IMR-90 (cell line): Measurements from ENCODE around the gene PHACTR3. TPM values are rescaled to one million over a fixed set of nuclear protein-coding genes. Genes with fewer than 3 reads are reported as not detected.
"Not testable (repeated sequence)": the region's sequence is repeated elsewhere in the genome, so short reads cannot be mapped to it uniquely, and the experiment has no call there.

Source experiments
- ATAC-seq: fragments of 200-7000 bp; cut with Tn5 transposase; 2 replicates; pipeline ENCODE4 v1.9.1; 2020; ENCODE audit warnings: low read depth, mild to moderate bottlenecking, moderate library complexity
- BruUV-seq: library from RNA; stranded (reverse); fragments of 400-500 nt; replicated peaks from 2 replicates; lab custom pipeline; 2021; lab: Mats Ljungman, UMichigan
- CTCF ChIA-PET: fragments of 300-600 bp; formaldehyde crosslinking; extraction: SDS; loops from one replicate; lab custom pipeline; 2021; ENCODE audit warnings: antibody characterized with exemption; lab: Yijun Ruan, JAX
- POLR2A ChIA-PET: fragments of 300-600 bp; sonication (Branson Sonifier 250); formaldehyde crosslinking; loops from one replicate; lab custom pipeline; 2022; ENCODE audit warnings: antibody characterized with exemption; ENCODE audit not compliant: unreplicated experiment; lab: Charles Lee
- DNase-seq: peaks from one replicate; pipeline ENCODE4 v3.0.0; 2013
- H2AFZ ChIP-seq: replicated peaks from 2 replicates; pipeline ENCODE3; 2013; ENCODE audit warnings: low read length, mild to moderate bottlenecking; ENCODE audit not compliant: poor library complexity
- H2AK5ac ChIP-seq: 2 replicates; pipeline ENCODE4 v1.6.1; 2013; ENCODE audit warnings: low read depth, low read length, inconsistent platforms
- H2AK9ac ChIP-seq: replicated peaks from 2 replicates; pipeline ENCODE3; 2013; ENCODE audit warnings: mild to moderate bottlenecking, low read depth, low read length, moderate library complexity; ENCODE audit not compliant: poor library complexity
- H2BK120ac ChIP-seq: 2 replicates; pipeline ENCODE4 v1.6.1; 2013; ENCODE audit warnings: low read depth, low read length, inconsistent platforms
- H2BK15ac ChIP-seq: 3 replicates; pipeline ENCODE4 v1.6.1; 2013; ENCODE audit warnings: low read depth, low read length, inconsistent platforms
- H2BK20ac ChIP-seq: 2 replicates; pipeline ENCODE4 v1.6.1; 2013; ENCODE audit warnings: low read depth, mild to moderate bottlenecking, inconsistent platforms, low read length, moderate library complexity
- H2BK5ac ChIP-seq: 2 replicates; pipeline ENCODE4 v1.6.1; 2013; ENCODE audit warnings: mild to moderate bottlenecking, low read depth, low read length, inconsistent platforms; ENCODE audit not compliant: poor library complexity, severe bottlenecking
- H3K14ac ChIP-seq: replicated peaks from 2 replicates; pipeline ENCODE4 v1.6.1; 2013; ENCODE audit warnings: low read depth, low read length, inconsistent platforms
- H3K18ac ChIP-seq: 2 replicates; pipeline ENCODE4 v1.6.1; 2013; ENCODE audit warnings: low read depth, low read length, control low read depth
- H3K23ac ChIP-seq: 2 replicates; pipeline ENCODE4 v1.6.1; 2013; ENCODE audit warnings: low read depth, low read length, inconsistent platforms
- H3K27ac ChIP-seq: 2 replicates; pipeline ENCODE4 v1.5.1; 2013; ENCODE audit warnings: mild to moderate bottlenecking, control low read depth, low read length; ENCODE audit not compliant: insufficient read depth
- H3K27me3 ChIP-seq: 2 replicates; pipeline ENCODE4 v1.6.1; 2013; ENCODE audit warnings: low read length; ENCODE audit not compliant: control insufficient read depth, insufficient read depth
- H3K36me3 ChIP-seq: 2 replicates; pipeline ENCODE4 v1.6.1; 2013; ENCODE audit warnings: low read length, mixed read lengths; ENCODE audit not compliant: control insufficient read depth, insufficient read depth
- H3K4ac ChIP-seq: 2 replicates; pipeline ENCODE4 v1.6.1; 2013; ENCODE audit warnings: low read depth, low read length, inconsistent platforms
- H3K4me1 ChIP-seq: 2 replicates; pipeline ENCODE4 v1.6.1; 2013; ENCODE audit warnings: low read length, mixed read lengths; ENCODE audit not compliant: control insufficient read depth, insufficient read depth
- H3K4me2 ChIP-seq: 2 replicates; pipeline ENCODE4 v1.6.1; 2013; ENCODE audit warnings: low read depth, mild to moderate bottlenecking, control low read depth, low read length, moderate library complexity
- H3K4me3 ChIP-seq: 2 replicates; pipeline ENCODE4 v1.5.1; 2013; ENCODE audit warnings: low read depth, mild to moderate bottlenecking, control low read depth, low read length, moderate library complexity; ENCODE audit not compliant: insufficient read depth
- H3K56ac ChIP-seq: 2 replicates; pipeline ENCODE4 v1.6.1; 2013; ENCODE audit warnings: low read length, inconsistent platforms; ENCODE audit not compliant: insufficient read depth; ENCODE audit errors: extremely low read depth
- H3K79me1 ChIP-seq, 2 experiments: 2 replicates each; pipeline ENCODE4 v1.6.1; 2013; ENCODE audit warnings: low read length in 2 of 2, inconsistent platforms in 1 of 2, low read depth in 1 of 2
- H3K9ac ChIP-seq: 2 replicates; pipeline ENCODE4 v1.6.1; 2013; ENCODE audit warnings: low read depth, low read length, control low read depth
- H3K9me1 ChIP-seq: 2 replicates; pipeline ENCODE4 v1.6.1; 2013; ENCODE audit warnings: low read length, inconsistent platforms; ENCODE audit not compliant: insufficient read depth
- H3K9me3 ChIP-seq: 2 replicates; pipeline ENCODE4 v1.6.1; 2013; ENCODE audit warnings: low read length; ENCODE audit not compliant: control insufficient read depth, insufficient read depth
- H4K20me1 ChIP-seq: 2 replicates; pipeline ENCODE4 v1.6.1; 2013; ENCODE audit warnings: low read length, inconsistent platforms; ENCODE audit not compliant: insufficient read depth
- H4K5ac ChIP-seq: 2 replicates; pipeline ENCODE4 v1.6.1; 2013; ENCODE audit warnings: mild to moderate bottlenecking, low read depth, low read length, control low read depth
- H4K8ac ChIP-seq, 2 experiments: 2 replicates each; pipeline ENCODE4 v1.6.1; 2013; ENCODE audit warnings: low read depth in 2 of 2, low read length in 2 of 2, control low read depth in 1 of 2, inconsistent platforms in 1 of 2
- H4K91ac ChIP-seq: 2 replicates; pipeline ENCODE4 v1.6.1; 2013; ENCODE audit warnings: low read depth, low read length, inconsistent platforms; ENCODE audit not compliant: insufficient read depth
- WGBS, 2 experiments: methylation state at CpG; one replicate each; pipeline versions ENCODE4 v1.1.5 to v1.1.7; 2013; ENCODE audit warnings: missing lambda C conversion rate in 2 of 2; ENCODE audit not compliant: insufficient read length in 1 of 2; ENCODE audit errors: extremely low coverage in 2 of 2; 5-methylcytosine and 5-hydroxymethylcytosine counted together
- dilution Hi-C: fragments of 300-500 bp; cut with HindIII; formaldehyde crosslinking; loops from one replicate; pipeline ENCODE4 v1.14.3; 2018; ENCODE audit warnings: low sequenced_read_pairs; ENCODE audit not compliant: unreplicated experiment
- in situ Hi-C: fragments of 300-500 bp; cut with MboI; formaldehyde crosslinking; loops from 3 replicates; pipeline ENCODE4 v1.14.3; 2019; ENCODE audit warnings: low sequenced_read_pairs, inconsistent platforms, mixed read lengths
- intact Hi-C: fragments of 100-400 bp; cut with micrococcal nuclease; formaldehyde crosslinking; loops from 2 replicates; pipeline ENCODE4 v1.10.0; 2022
- polyA plus RNA-seq, 3 experiments: library from polyadenylated mRNA; depleted of rRNA; stranded (reverse); fragments of >200 nt; gene quantifications; 2 replicates each; pipeline ENCODE4 v1.2.3, GENCODE V29; 2012; ENCODE audit warnings: low replicate concordance in 1 of 3
- total RNA-seq: library from RNA; depleted of rRNA; stranded (reverse); fragments of >200 nt; gene quantifications from 2 replicates; pipeline ENCODE4 v1.2.3, GENCODE V29; 2012

PHACTR3 gene
- total and polyA plus RNA-seq, 2 of the 4 experiments (the other 2 are of a cell fraction): not detected

DNA sequence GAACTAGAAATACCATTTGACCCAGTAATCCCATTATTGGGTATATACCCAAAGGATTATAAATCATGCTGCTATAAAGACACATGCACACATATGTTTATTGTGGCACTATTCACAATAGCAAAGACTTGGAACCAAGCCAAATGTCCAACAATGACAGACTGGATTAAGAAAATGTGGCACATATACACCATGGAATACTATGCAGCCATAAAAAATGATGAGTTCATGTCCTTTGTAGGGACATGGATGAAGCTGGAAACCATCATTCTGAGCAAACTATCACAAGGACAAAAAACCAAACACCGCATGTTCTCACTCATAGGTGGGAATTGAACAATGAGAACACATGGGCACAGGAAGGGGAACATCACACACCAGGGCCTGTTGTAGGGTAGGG is 252.2 kb downstream of the PHACTR3 start:
- WGBS, 2 experiments: no CpG with 5 or more reads among the region's 1 CpG
- H3K14ac ChIP-seq, H4K8ac ChIP-seq, H3K27me3 ChIP-seq, H2AK5ac ChIP-seq, H3K23ac ChIP-seq, H3K36me3 ChIP-seq, dilution Hi-C loops, H3K4me2 ChIP-seq, H3K4me3 ChIP-seq, POLR2A ChIA-PET, H3K79me1 ChIP-seq, H4K91ac ChIP-seq, H2AK9ac ChIP-seq, CTCF ChIA-PET, H3K9me3 ChIP-seq, H2BK15ac ChIP-seq, H4K5ac ChIP-seq, H2BK120ac ChIP-seq, DNase-seq, H2BK20ac ChIP-seq, H3K9me1 ChIP-seq, ATAC-seq, H3K18ac ChIP-seq, in situ Hi-C loops, H2BK5ac ChIP-seq, H4K20me1 ChIP-seq, H3K9ac ChIP-seq, H3K56ac ChIP-seq, H3K4ac ChIP-seq, intact Hi-C loops, H2AFZ ChIP-seq, H3K4me1 ChIP-seq, H3K27ac ChIP-seq, BruUV-seq: not testable (repeated sequence)

DNA sequence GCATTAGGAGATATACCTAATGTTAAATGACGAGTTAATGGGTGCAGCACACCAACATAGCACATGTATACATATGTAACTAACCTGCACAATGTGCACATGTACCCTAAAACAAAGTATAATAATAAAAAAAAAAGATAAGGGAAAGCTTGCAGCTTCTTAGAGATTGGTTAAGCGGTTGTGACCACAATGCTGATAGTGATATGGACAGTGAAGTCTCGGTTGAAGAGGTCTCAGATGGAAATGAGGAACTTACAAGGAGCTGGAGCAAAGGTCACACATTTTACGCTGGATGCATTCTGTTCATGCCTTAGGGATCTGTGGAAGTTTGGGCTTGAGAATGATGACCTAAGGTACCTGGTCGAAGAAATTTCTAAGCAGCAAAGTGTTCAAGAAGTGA is 252.6 kb downstream of the PHACTR3 start:
- H3K36me3 ChIP-seq, in situ Hi-C loops, ATAC-seq, H3K27me3 ChIP-seq, H2BK15ac ChIP-seq, H2BK5ac ChIP-seq, H3K9me1 ChIP-seq, H2AK5ac ChIP-seq, BruUV-seq, intact Hi-C loops, H4K5ac ChIP-seq, H3K9ac ChIP-seq, H2AK9ac ChIP-seq, DNase-seq, H3K4me3 ChIP-seq, H3K4ac ChIP-seq, H3K4me2 ChIP-seq, H2BK20ac ChIP-seq, H2BK120ac ChIP-seq, H3K4me1 ChIP-seq, H3K56ac ChIP-seq, H3K18ac ChIP-seq, H3K27ac ChIP-seq, H3K14ac ChIP-seq, H4K91ac ChIP-seq, dilution Hi-C loops, H3K23ac ChIP-seq, H3K9me3 ChIP-seq, H2AFZ ChIP-seq, POLR2A ChIA-PET, H4K20me1 ChIP-seq, H4K8ac ChIP-seq, H3K79me1 ChIP-seq: not testable (repeated sequence)
- WGBS, 2 experiments: 20% methylated on average over 1 of the region's 5 CpGs; no CpG with 5 or more reads in 1 of the 2 experiments
- CTCF ChIA-PET: interaction anchor here (0.7 kb wide), 1 partner anchor 12 kb away, joined by 6 read pairs; no protein-coding TSS in a partner anchor
